HG03565 (cell line): ENCODE data around the gene NUMB.
A peak's percentile ranks its signal among the peaks of the same experiment; 100 is the strongest.

Experiments
- ATAC-seq: cut with Tn5 transposase; IDR thresholded peaks from one replicate; pipeline ENCODE4 v1.9.1; 2021; ENCODE audit warnings: mild to moderate bottlenecking, moderate library complexity; ENCODE audit not compliant: unreplicated experiment

Gene NUMB

GRCh38 chr14:73248108-73248868 is 210.1 kb downstream of the NUMB start:
- peak; percentile 33 for ATAC-seq

GRCh38 chr14:73246387-73247150 is 211.8 kb downstream of the NUMB start:
- ATAC-seq: no peak

GRCh38 chr14:73245480-73246325 is 212.6 kb downstream of the NUMB start:
- peak; percentile 40 for ATAC-seq

GRCh38 chr14:73244541-73245290 is 213.6 kb downstream of the NUMB start:
- ATAC-seq: no peak

- no peak for ATAC-seq
Measured at GRCh38 chr14:73243748-73244147, 214.6 kb downstream of the NUMB start.

GRCh38 chr14:73243341-73243740 is 215.0 kb downstream of the NUMB start:
- no peak for ATAC-seq

- ATAC-seq: no peak
Measured at GRCh38 chr14:73242357-73242901, 215.9 kb downstream of the NUMB start.

GRCh38 chr14:73241481-73242165 is 216.7 kb downstream of the NUMB start:
- ATAC-seq: no peak

- no peak for ATAC-seq
Measured at GRCh38 chr14:73240816-73241480, 217.4 kb downstream of the NUMB start.

- no peak for ATAC-seq
Measured at GRCh38 chr14:73239393-73240241, 218.7 kb downstream of the NUMB start.

GRCh38 chr14:73238941-73239340 is 219.4 kb downstream of the NUMB start:
- ATAC-seq: no peak

- no peak for ATAC-seq
Measured at GRCh38 chr14:73238424-73238852, 219.9 kb downstream of the NUMB start.

GRCh38 chr14:73237786-73238423 is 220.4 kb downstream of the NUMB start:
- no peak for ATAC-seq

GRCh38 chr14:73237219-73237785 is 221.0 kb downstream of the NUMB start, which contains the start of gene PAPLN:
Gene PAPLN (plus strand): TSS chr14:73237506. CDS start chr14:73239779, 2,273 bp downstream.
- ATAC-seq: no peak

- ATAC-seq: no peak
Measured at GRCh38 chr14:73236752-73237218, 221.6 kb downstream of the NUMB start.

- ATAC-seq: no peak
Measured at GRCh38 chr14:73236157-73236556, 222.2 kb downstream of the NUMB start.

GRCh38 chr14:73235531-73236155 is 222.7 kb downstream of the NUMB start:
- no peak for ATAC-seq
